Thymus (tissue), 11 donors: ENCODE results near the gene PCCA. TPM values are rescaled to one million over a fixed set of nuclear protein-coding genes. Genes with fewer than 3 reads are reported as not detected.
"Not testable (repeated sequence)": the region's sequence is repeated elsewhere in the genome, so short reads cannot be mapped to it uniquely, and the experiment has no call there.

Experiments
- DNase-seq, 9 donors: peaks; one replicate each; pipeline ENCODE4 v3.0.0-alpha.2; 2013; ENCODE audit warnings: low spot score in 9 of 9, low read depth in 6 of 9, missing footprints in 1 of 9
- H3K27ac ChIP-seq, 2 donors: one replicate each; pipeline ENCODE4 v1.5.1; 2013; ENCODE audit warnings: control low read depth in 1 of 2, low read depth in 1 of 2, low read length in 1 of 2, mild to moderate bottlenecking in 1 of 2, moderate library complexity in 1 of 2
- H3K27me3 ChIP-seq, 2 donors: one replicate each; pipeline ENCODE4 v1.5.1; 2013; ENCODE audit warnings: low read length in 1 of 2; ENCODE audit not compliant: control insufficient read depth in 2 of 2, insufficient read depth in 1 of 2
- H3K36me3 ChIP-seq, 2 donors: one replicate each; pipeline ENCODE4 v1.5.1; 2013; ENCODE audit warnings: low read length in 1 of 2, mild to moderate bottlenecking in 1 of 2, moderate library complexity in 1 of 2; ENCODE audit not compliant: control insufficient read depth in 2 of 2, insufficient read depth in 2 of 2
- H3K4me1 ChIP-seq, 2 donors: one replicate each; pipeline ENCODE4 v1.5.1; 2013; ENCODE audit warnings: low read length in 2 of 2; ENCODE audit not compliant: control insufficient read depth in 2 of 2, insufficient read depth in 2 of 2
- H3K4me3 ChIP-seq, 2 donors: one replicate each; pipeline ENCODE4 v1.5.1; 2013; ENCODE audit warnings: low read length in 2 of 2, control low read depth in 1 of 2, mild to moderate bottlenecking in 1 of 2
- H3K9me3 ChIP-seq, 2 donors: one replicate each; pipeline ENCODE4 v1.5.1; 2013; ENCODE audit warnings: low read length in 1 of 2, mild to moderate bottlenecking in 1 of 2; ENCODE audit not compliant: control insufficient read depth in 2 of 2, insufficient read depth in 1 of 2
- WGBS: extraction: QIAGEN DNeasy Blood & Tissue Kit; methylation state at CpG from one replicate; pipeline ENCODE4 v1.1.7; 2013; 5-methylcytosine and 5-hydroxymethylcytosine counted together
- polyA plus RNA-seq: library from polyadenylated mRNA; stranded (reverse); fragments of 200-250 nt; gene quantifications from one replicate; pipeline ENCODE4 v1.2.3, GENCODE V29; 2013
- total RNA-seq: library from RNA; stranded (reverse); fragments of 120-200 nt; gene quantifications from one replicate; pipeline ENCODE4 v1.2.4, GENCODE V29; 2013
- donor health status: healthy.

Gene PCCA
- total and polyA plus RNA-seq, 2 donors: 17.9 to 18.2 TPM

GRCh38 chr13:100573121-100573520 is 484.2 kb downstream of the PCCA start:
- Histone ChIP-seq H3K27ac (no peak overlapping the region), H3K4me3 (no peak overlapping the region), H3K27me3 (no peaks in the 10 kb centered on the region), H3K36me3 (no peaks in the 10 kb centered on the region), H3K4me1 (peaks cover 0 to 3% of the 10 kb centered on the region in 2 donors), H3K9me3 (peaks cover 0 to 3% of the 10 kb centered on the region in 2 donors)
- DNase-seq: peak in 8 of 9 donors; percentile 24 to 82 (median 52)
- WGBS: 47% methylated on average over 2 of the region's 2 CpGs

DNA sequence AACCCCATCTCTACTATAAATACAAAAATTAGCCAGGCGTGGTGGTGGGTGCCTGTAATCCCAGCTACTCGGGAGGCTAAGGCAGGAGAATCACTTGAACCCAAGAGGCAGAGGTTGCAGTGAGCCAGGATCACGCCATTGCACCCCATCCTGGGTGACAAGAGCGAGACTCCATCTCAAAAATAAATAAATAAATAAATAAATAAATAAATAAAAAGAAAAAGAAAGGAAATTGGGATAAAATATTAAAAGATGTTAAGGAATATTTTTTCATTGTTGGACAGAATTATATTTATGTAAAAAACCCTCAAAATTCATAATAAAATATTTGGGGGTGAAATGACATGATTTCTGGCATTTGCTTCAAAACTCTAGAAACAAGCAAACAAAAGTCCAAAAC is 488.3 kb downstream of the PCCA start:
- not testable (repeated sequence) for DNase-seq

More for the DNA sequence above, 488.3 kb downstream of the PCCA start:
- not testable (repeated sequence) for H3K36me3 ChIP-seq, H3K4me3 ChIP-seq, H3K4me1 ChIP-seq, H3K27ac ChIP-seq, H3K9me3 ChIP-seq, H3K27me3 ChIP-seq
- WGBS: 97% methylated on average over 4 of the region's 4 CpGs

Other genes starting within 250 kb of the PCCA start
- under 0.01 TPM for gene ZIC5, start 117.3 kb upstream of the PCCA start, total RNA-seq
- 0.07 TPM for gene ZIC5, start 117.3 kb upstream of the PCCA start, polyA plus RNA-seq
- 0.05 TPM for gene ZIC2, start 107.3 kb upstream of the PCCA start, total RNA-seq
- gene ZIC2, start 107.3 kb upstream of the PCCA start, polyA plus RNA-seq: 0.30 TPM